GM18858 (cell line): Measurements from ENCODE around the gene TAS2R40.

Experiments used
- ATAC-seq: cut with Tn5 transposase; IDR thresholded peaks from one replicate; pipeline ENCODE4 v1.9.1; 2021; ENCODE audit not compliant: unreplicated experiment

Gene TAS2R40

GRCh38 chr7:143222782-143223181 lies 945 bp downstream of the TAS2R40 start:
- no peak for ATAC-seq

- no peak for ATAC-seq
These were observed 1.9 kb downstream of the TAS2R40 start for GRCh38 chr7:143223784-143224183.

- no peak for ATAC-seq
These were observed 3.2 kb downstream of the TAS2R40 start for GRCh38 chr7:143225047-143225446.

- ATAC-seq, result no peak
These were observed 6.0 kb downstream of the TAS2R40 start for GRCh38 chr7:143227806-143228205.

- no peak for ATAC-seq
These were observed 7.4 kb downstream of the TAS2R40 start for GRCh38 chr7:143229054-143229790.

- ATAC-seq, result no peak
These were observed 9.0 kb downstream of the TAS2R40 start for GRCh38 chr7:143230602-143231457.

- no peak for ATAC-seq
These were observed 12.1 kb downstream of the TAS2R40 start for GRCh38 chr7:143233816-143234532.

GRCh38 chr7:143234533-143234875 lies 12.7 kb downstream of the TAS2R40 start:
- ATAC-seq, result no peak

GRCh38 chr7:143235561-143235960 lies 13.7 kb downstream of the TAS2R40 start:
- ATAC-seq, result no peak

GRCh38 chr7:143236408-143236990 lies 14.7 kb downstream of the TAS2R40 start:
- ATAC-seq, result no peak

- ATAC-seq, result no peak
These were observed 15.5 kb downstream of the TAS2R40 start for GRCh38 chr7:143237366-143237765.

- ATAC-seq, result no peak
These were observed 16.6 kb downstream of the TAS2R40 start for GRCh38 chr7:143238289-143238980.

- no peak for ATAC-seq
These were observed 18.0 kb downstream of the TAS2R40 start for GRCh38 chr7:143239813-143240212.

GRCh38 chr7:143240291-143241168 lies 18.7 kb downstream of the TAS2R40 start:
- peak; percentile 93 for ATAC-seq

GRCh38 chr7:143242306-143242705 lies 20.5 kb downstream of the TAS2R40 start:
- no peak for ATAC-seq

- no peak for ATAC-seq
These were observed 21.3 kb downstream of the TAS2R40 start for GRCh38 chr7:143243111-143243510.

GRCh38 chr7:143243614-143244013 lies 21.8 kb downstream of the TAS2R40 start:
- ATAC-seq, result no peak

GRCh38 chr7:143244321-143244720 lies 22.5 kb downstream of the TAS2R40 start:
- ATAC-seq, result no peak

GRCh38 chr7:143245123-143245522 lies 23.3 kb downstream of the TAS2R40 start:
- no peak for ATAC-seq

GRCh38 chr7:143247372-143247771 lies 25.5 kb downstream of the TAS2R40 start:
- no peak for ATAC-seq
